Upper lobe of left lung (tissue), 6 donors: ENCODE data around the gene NUFIP1. TPM values are rescaled to one million over a fixed set of nuclear protein-coding genes. Genes with fewer than 3 reads are reported as not detected.
"Not testable (repeated sequence)": the region's sequence is repeated elsewhere in the genome, so short reads cannot be mapped to it uniquely, and the experiment has no call there.

Experiments used
- ATAC-seq, 2 donors: fragments of 200-7000 bp; cut with Tn5 transposase; one replicate each; pipeline ENCODE4 v1.9.1; 2022; ENCODE audit warnings: mild to moderate bottlenecking in 2 of 2, moderate library complexity in 2 of 2; ENCODE audit not compliant: low FRiP score in 2 of 2
- DNase-seq, 2 donors: peaks; one replicate each; pipeline ENCODE4 v3.0.0-alpha.2; 2019 to 2020
- H3K27ac ChIP-seq, 4 donors: fragments of 200-600 bp; sonication (generic); one replicate each; pipeline ENCODE4 v1.5.1; 2016 to 2019
- H3K27me3 ChIP-seq, 4 donors: fragments of 200-600 bp; sonication (generic); one replicate each; pipeline ENCODE4 v1.5.1; 2017 to 2019
- H3K36me3 ChIP-seq, 4 donors: fragments of 200-600 bp; sonication (generic); one replicate each; pipeline ENCODE4 v1.5.1; 2016 to 2019
- H3K4me1 ChIP-seq, 4 donors: fragments of 200-600 bp; sonication (generic); one replicate each; pipeline ENCODE4 v1.5.1; 2018 to 2019
- H3K4me3 ChIP-seq, 4 donors: fragments of 200-600 bp; sonication (generic); one replicate each; pipeline ENCODE4 v1.5.1; 2017 to 2019; ENCODE audit warnings: mild to moderate bottlenecking in 2 of 4, moderate library complexity in 1 of 4
- H3K9me3 ChIP-seq, 4 donors: fragments of 200-600 bp; sonication (generic); one replicate each; pipeline ENCODE4 v1.5.1; 2018 to 2019
- CTCF ChIP-seq, 6 experiments: fragments of 450-650 bp in 4 of 6; fragments of 200-600 bp in 2 of 6; sonication (generic) in 2 of 6; IDR thresholded peaks; one replicate each; pipeline ENCODE4 v1.5.1; 2016 to 2019; ENCODE audit warnings: antibody characterized with exemption in 6 of 6
- EP300 ChIP-seq, 4 donors: sonication (generic); formaldehyde crosslinking; IDR thresholded peaks; one replicate each; pipeline ENCODE4 v1.5.1; 2017; ENCODE audit warnings: antibody characterized with exemption in 4 of 4, control low read depth in 2 of 4
- POLR2A ChIP-seq, 4 donors: fragments of 450-650 bp; IDR thresholded peaks; one replicate each; pipeline ENCODE4 v1.5.1; 2016 to 2017; ENCODE audit warnings: antibody characterized with exemption in 4 of 4, mild to moderate bottlenecking in 2 of 4
- POLR2AphosphoS5 ChIP-seq, 2 donors: sonication (generic); formaldehyde crosslinking; IDR thresholded peaks; one replicate each; pipeline ENCODE4 v1.5.1; 2017; ENCODE audit warnings: antibody characterized with exemption in 2 of 2
- WGBS, 2 donors: methylation state at CpG; one replicate each; pipeline ENCODE4 v1.1.5; 2017 to 2018; 5-methylcytosine and 5-hydroxymethylcytosine counted together
- total RNA-seq, 6 donors: library from RNA; depleted of rRNA in 4 of 6; stranded (reverse); fragments of >200 nt in 4 of 6; gene quantifications; one replicate each; pipeline versions ENCODE4 v1.1.0 to v1.2.1, GENCODE V29; 2016 to 2021
- donor health status: DM: no; HTN: no; CAD: no; lungs with moderate emphysema.
- donor health status: DM: no; HTN: yes; CAD: no; lungs with severe emphysema.

NUFIP1 gene
- total RNA-seq, 6 donors from 2014 or later: 0.78 to 4.1 (median 3.5) TPM

DNA sequence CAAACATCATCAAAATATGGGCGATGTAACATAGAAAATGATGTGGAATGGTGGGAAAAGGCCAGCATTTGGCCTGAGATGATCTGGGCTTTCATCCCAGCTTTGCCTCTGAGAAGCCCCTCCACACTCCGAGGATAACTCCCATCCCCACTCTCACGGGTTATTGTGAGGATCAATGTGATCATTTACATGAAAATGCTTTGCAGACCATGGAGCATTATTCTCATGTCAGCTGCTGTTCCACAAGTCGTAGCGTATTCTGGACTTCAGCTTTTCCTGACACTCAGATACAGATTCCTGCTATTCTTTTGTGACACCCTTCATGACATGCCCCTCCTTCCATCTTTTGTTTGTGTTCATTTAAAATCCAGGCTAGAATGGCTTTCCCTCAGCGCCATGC, 86.5 kb downstream of the NUFIP1 start:
- Histone ChIP-seq H3K4me1 (peaks cover 0 to 12% (median 3%) of the 10 kb centered on the region in 4 donors), H3K36me3 (no peaks in the 10 kb centered on the region), H3K27me3 (no peaks in the 10 kb centered on the region), H3K9me3 (no peaks in the 10 kb centered on the region), H3K27ac (peak overlapping the region in 2 of 4 donors; percentile 38 to 58), H3K4me3 (no peak overlapping the region)
- no peak for TF ChIP-seq CTCF (IDR thresholded peaks at IDR 0.05)
- TF ChIP-seq POLR2AphosphoS5 (IDR thresholded peaks at IDR 0.05): no peak
- TF ChIP-seq POLR2A (IDR thresholded peaks at IDR 0.05): no peak
- no peak for TF ChIP-seq EP300 (IDR thresholded peaks at IDR 0.05)
- ATAC-seq: no peak
- 86 to 88% methylated on average over 6 of the region's 6 CpGs for WGBS, 2 donors
- no peak for DNase-seq

- H3K36me3 ChIP-seq: no peaks in the 10 kb centered on the region
- no peaks in the 10 kb centered on the region for H3K27me3 ChIP-seq
- no peak overlapping the region for H3K27ac ChIP-seq
- WGBS, 2 donors: 40 to 54% methylated on average over 2 of the region's 2 CpGs
- no peak for TF ChIP-seq POLR2A (IDR thresholded peaks at IDR 0.05)
- no peak for TF ChIP-seq POLR2AphosphoS5 (IDR thresholded peaks at IDR 0.05)
- no peak for TF ChIP-seq CTCF (IDR thresholded peaks at IDR 0.05)
- TF ChIP-seq EP300 (IDR thresholded peaks at IDR 0.05): no peak
- H3K9me3 ChIP-seq: no peaks in the 10 kb centered on the region
- peaks cover 0 to under 1% (median 0%) of the 10 kb centered on the region in 4 donors for H3K4me1 ChIP-seq
- H3K4me3 ChIP-seq: no peak overlapping the region
- DNase-seq (no peak), ATAC-seq (no peak)
Measured at GRCh38 chr13:44899967-44900366, 89.3 kb downstream of the NUFIP1 start.

DNA sequence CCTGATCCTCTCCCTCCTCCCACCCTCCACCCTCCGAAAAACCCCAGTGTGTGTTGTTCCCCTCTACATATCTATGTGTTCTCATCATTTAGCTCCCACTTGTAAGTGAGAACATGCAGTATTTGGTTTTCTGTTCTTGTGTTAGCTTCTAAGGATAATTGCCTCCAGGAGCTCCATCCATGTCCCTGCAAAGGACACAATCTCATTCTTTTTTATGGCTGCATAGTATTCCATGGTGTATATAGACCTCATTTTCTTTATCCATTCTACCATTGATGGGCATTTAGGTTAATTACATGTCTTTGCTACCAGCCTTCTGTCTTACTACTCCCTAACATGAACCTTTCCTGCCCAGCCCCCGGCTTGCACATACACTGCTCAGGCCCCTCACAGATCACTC, 91.0 kb downstream of the NUFIP1 start:
- not testable (repeated sequence) for H3K9me3 ChIP-seq, H3K4me3 ChIP-seq, H3K27me3 ChIP-seq, ATAC-seq, DNase-seq, H3K36me3 ChIP-seq, H3K27ac ChIP-seq, H3K4me1 ChIP-seq
- WGBS, 2 donors: 94 to 97% methylated on average over 2 of the region's 2 CpGs

- H3K4me3 ChIP-seq: no peak overlapping the region
- 76 to 83% methylated on average over 5 of the region's 5 CpGs for WGBS, 2 donors
- H3K27ac ChIP-seq: no peak overlapping the region
- no peaks in the 10 kb centered on the region for H3K27me3 ChIP-seq
- no peaks in the 10 kb centered on the region for H3K36me3 ChIP-seq
- no peaks in the 10 kb centered on the region for H3K9me3 ChIP-seq
- H3K4me1 ChIP-seq: peaks cover 0 to 7% (median 2%) of the 10 kb centered on the region in 4 donors
- ATAC-seq (no peak), DNase-seq (no peak)
- no peak for TF ChIP-seq EP300 (IDR thresholded peaks at IDR 0.05)
- no peak for TF ChIP-seq CTCF (IDR thresholded peaks at IDR 0.05)
- no peak for TF ChIP-seq POLR2AphosphoS5 (IDR thresholded peaks at IDR 0.05)
- TF ChIP-seq POLR2A (IDR thresholded peaks at IDR 0.05): no peak
Measured at GRCh38 chr13:44895953-44896335, 93.3 kb downstream of the NUFIP1 start.

GRCh38 chr13:44895264-44895952, 93.9 kb downstream of the NUFIP1 start:
- 53 to 55% methylated on average over 6 of the region's 6 CpGs for WGBS, 2 donors
- Histone ChIP-seq H3K9me3 (no peaks in the 10 kb centered on the region), H3K4me3 (no peak overlapping the region), H3K36me3 (no peaks in the 10 kb centered on the region), H3K27me3 (no peaks in the 10 kb centered on the region), H3K27ac (no peak overlapping the region), H3K4me1 (peaks cover 0 to 7% (median 2%) of the 10 kb centered on the region in 4 donors)
- no peak for ATAC-seq
- no peak for TF ChIP-seq POLR2A (IDR thresholded peaks at IDR 0.05)
- TF ChIP-seq POLR2AphosphoS5 (IDR thresholded peaks at IDR 0.05): no peak
- no peak for DNase-seq
